SK-N-SH treated with all-trans-retinoic acid at 6 μM for 48 hours (cell line): ENCODE measurements around the gene SH3TC2.

Experiments
- ATAC-seq: fragments of 200-7000 bp; cut with Tn5 transposase; 3 replicates; pipeline ENCODE4 v1.9.1; 2020; ENCODE audit warnings: mild to moderate bottlenecking, moderate library complexity
- BACH2 ChIP-seq: fragments of 250-450 bp; sonication (Bioruptor Pico); IDR thresholded peaks from 2 replicates; pipeline ENCODE4 v1.9.0; 2021; ENCODE audit warnings: mild to moderate bottlenecking, borderline replicate concordance
- CREB5 ChIP-seq: fragments of 250-450 bp; sonication (Bioruptor Pico); IDR thresholded peaks from 2 replicates; pipeline ENCODE4 v1.5.1; 2020; ENCODE audit warnings: low read depth, mild to moderate bottlenecking, moderate library complexity
- CSRNP3 ChIP-seq: fragments of 250-450 bp; sonication (Bioruptor Pico); IDR thresholded peaks from 2 replicates; pipeline ENCODE4 v1.5.1; 2021; ENCODE audit warnings: mild to moderate bottlenecking, moderate library complexity
- ESRRG ChIP-seq: fragments of 250-450 bp; sonication (Bioruptor Pico); IDR thresholded peaks from 2 replicates; pipeline ENCODE4 v1.6.1; 2021; ENCODE audit warnings: mild to moderate bottlenecking
- GLIS3 ChIP-seq: fragments of 250-450 bp; sonication (Bioruptor Pico); IDR thresholded peaks from 2 replicates; pipeline ENCODE4 v1.5.0; 2020; ENCODE audit warnings: mild to moderate bottlenecking, moderate library complexity
- ISL1 ChIP-seq: fragments of 250-450 bp; sonication (Bioruptor Pico); IDR thresholded peaks from 2 replicates; pipeline ENCODE4 v2.1.2; 2022; ENCODE audit warnings: mild to moderate bottlenecking, moderate library complexity
- OSR1 ChIP-seq: fragments of 250-450 bp; sonication (Bioruptor Pico); IDR thresholded peaks from 2 replicates; pipeline ENCODE4 v1.8.0; 2022; ENCODE audit warnings: moderate library complexity, mild to moderate bottlenecking, inconsistent platforms
- PATZ1 ChIP-seq: fragments of 250-450 bp; sonication (Bioruptor Pico); IDR thresholded peaks from 2 replicates; pipeline ENCODE4 v1.8.0; 2020; ENCODE audit warnings: mild to moderate bottlenecking, moderate library complexity, borderline replicate concordance
- POU6F1 ChIP-seq: fragments of 250-450 bp; sonication (Bioruptor Pico); IDR thresholded peaks from 2 replicates; pipeline ENCODE4 v1.8.0; 2021; ENCODE audit warnings: low read depth, mild to moderate bottlenecking, moderate library complexity, borderline replicate concordance
- PPARA ChIP-seq: fragments of 250-450 bp; sonication (Bioruptor Pico); IDR thresholded peaks from 2 replicates; pipeline ENCODE4 v1.5.0; 2020; ENCODE audit warnings: mild to moderate bottlenecking, borderline replicate concordance
- RARB ChIP-seq: fragments of 250-450 bp; sonication (Bioruptor Pico); IDR thresholded peaks from 2 replicates; pipeline ENCODE4 v1.8.0; 2021; ENCODE audit warnings: mild to moderate bottlenecking, moderate library complexity
- SNAI2 ChIP-seq: fragments of 250-450 bp; sonication (Bioruptor Pico); IDR thresholded peaks from 2 replicates; pipeline ENCODE4 v1.5.0; 2020; ENCODE audit warnings: mild to moderate bottlenecking, moderate library complexity
- TOX ChIP-seq: fragments of 250-450 bp; sonication (Bioruptor Pico); IDR thresholded peaks from 2 replicates; pipeline ENCODE4 v1.8.0; 2021; ENCODE audit warnings: mild to moderate bottlenecking, moderate library complexity, borderline replicate concordance
- TSHZ2 ChIP-seq: fragments of 250-450 bp; sonication (Bioruptor Pico); IDR thresholded peaks from 2 replicates; pipeline ENCODE4 v1.5.0; 2020; ENCODE audit warnings: mild to moderate bottlenecking, moderate library complexity
- ZC3H10 ChIP-seq: fragments of 250-450 bp; sonication (Bioruptor Pico); IDR thresholded peaks from 2 replicates; pipeline ENCODE4 v1.5.1; 2021; ENCODE audit warnings: mild to moderate bottlenecking, moderate library complexity
- ZFP3 ChIP-seq: fragments of 250-450 bp; sonication (Bioruptor Pico); IDR thresholded peaks from 2 replicates; pipeline ENCODE4 v1.5.0; 2020; ENCODE audit warnings: mild to moderate bottlenecking, moderate library complexity
- ZFP30 ChIP-seq: fragments of 450-650 bp; formaldehyde crosslinking; IDR thresholded peaks from 2 replicates; pipeline ENCODE4 v1.5.0; 2022; ENCODE audit warnings: mild to moderate bottlenecking, moderate library complexity
- ZNF565 ChIP-seq: fragments of 450-650 bp; formaldehyde crosslinking; conservative IDR thresholded peaks from 2 replicates; pipeline ENCODE4 v1.5.0; 2020; ENCODE audit warnings: low read depth, mild to moderate bottlenecking, moderate library complexity
- ZNF70 ChIP-seq: fragments of 450-650 bp; formaldehyde crosslinking; IDR thresholded peaks from 2 replicates; pipeline ENCODE4 v1.5.0; 2020; ENCODE audit warnings: mild to moderate bottlenecking, moderate library complexity
- ZNF8 ChIP-seq: fragments of 450-650 bp; formaldehyde crosslinking; IDR thresholded peaks from 2 replicates; pipeline ENCODE4 v1.5.0; 2020; ENCODE audit warnings: mild to moderate bottlenecking, moderate library complexity

The SH3TC2 gene

GRCh38 chr5:149011084-149011483, 51.8 kb downstream of the SH3TC2 start:
- peak; percentile 17 for ATAC-seq
- TF ChIP-seq PPARA (CRISPR knock-in tag) (no peak), TSHZ2 (CRISPR knock-in tag) (no peak), ZFP3 (CRISPR knock-in tag) (no peak), CREB5 (no peak), SNAI2 (CRISPR knock-in tag) (no peak), OSR1 (CRISPR knock-in tag) (no peak), PATZ1 (CRISPR knock-in tag) (no peak), CSRNP3 (no peak), ZC3H10 (CRISPR knock-in tag) (no peak), ZFP30 (CRISPR knock-in tag) (no peak)

GRCh38 chr5:149007174-149007573, 55.7 kb downstream of the SH3TC2 start:
- no peak for TF ChIP-seq BACH2 (CRISPR knock-in tag)
- TF ChIP-seq GLIS3 (CRISPR knock-in tag), result no peak
- no peak for TF ChIP-seq RARB (CRISPR knock-in tag)
- TF ChIP-seq SNAI2 (CRISPR knock-in tag), result no peak
- no peak for TF ChIP-seq OSR1 (CRISPR knock-in tag)
- no peak for TF ChIP-seq ZNF8 (CRISPR knock-in tag)
- 0 out of 2 replicates have a peak, but pooled peaks have one; percentile 36 for TF ChIP-seq PATZ1 (CRISPR knock-in tag)
- TF ChIP-seq TOX (CRISPR knock-in tag), result 0 out of 2 replicates have a peak, but pooled peaks have one; percentile 38
- no peak for TF ChIP-seq ESRRG (CRISPR knock-in tag)
- TF ChIP-seq ZNF70 (CRISPR knock-in tag), result no peak
- TF ChIP-seq CREB5, result no peak
- no peak for TF ChIP-seq ZNF565 (CRISPR knock-in tag)
- no peak for TF ChIP-seq ZC3H10 (CRISPR knock-in tag)
- TF ChIP-seq POU6F1 (CRISPR knock-in tag), result no peak
- TF ChIP-seq ISL1, result peak; percentile 80
- TF ChIP-seq, all 23 proteins: peak for 3
- peak; percentile 66 for ATAC-seq
